GM18508 (cell line): Measurements from ENCODE around the gene CEP83.

ENCODE experiments used
- ATAC-seq: cut with Tn5 transposase; IDR thresholded peaks from one replicate; pipeline ENCODE4 v1.9.1; 2021; ENCODE audit warnings: moderate number of reproducible peaks; ENCODE audit not compliant: insufficient read depth, unreplicated experiment

CEP83 gene

DNA sequence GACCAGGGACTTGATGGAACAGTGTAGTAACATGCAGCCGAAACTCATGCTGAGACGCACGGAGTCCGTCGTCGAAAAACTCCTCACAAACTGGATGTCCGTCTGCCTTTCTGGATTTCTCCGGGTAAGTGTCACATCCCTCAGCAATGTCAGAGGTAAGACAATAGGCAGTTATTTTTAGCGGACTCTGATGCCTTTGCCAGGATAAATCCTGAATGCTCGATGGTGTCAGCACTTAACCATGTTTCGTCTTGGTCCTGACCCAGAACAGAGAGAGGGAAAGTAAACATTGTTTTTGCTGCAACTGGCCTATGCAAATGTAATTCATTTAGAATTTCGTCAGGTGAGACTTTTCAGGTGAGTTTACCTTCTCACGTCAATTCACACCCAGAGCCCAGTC lies 198.9 kb downstream of the CEP83 start:
- no peak for ATAC-seq

DNA sequence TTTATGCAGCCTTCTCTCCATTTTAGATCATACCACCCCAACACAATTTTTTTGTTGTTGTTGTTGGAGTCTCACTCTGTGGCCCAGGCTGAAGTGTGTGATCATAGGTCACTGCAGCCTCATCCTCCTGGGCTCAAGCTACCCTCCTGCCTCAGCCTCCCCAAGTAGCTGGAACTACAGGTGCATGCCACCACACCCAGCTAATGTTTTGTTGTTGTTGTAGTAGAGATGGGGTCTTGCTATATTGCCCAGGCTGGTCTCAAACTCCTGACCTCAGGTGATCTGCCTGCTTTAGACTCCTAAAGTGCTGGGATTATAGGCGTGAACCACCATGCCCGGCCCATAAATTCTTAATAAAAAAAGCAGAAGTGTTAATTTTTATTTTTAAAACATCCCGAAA lies 199.7 kb downstream of the CEP83 start:
- ATAC-seq: no peak

DNA sequence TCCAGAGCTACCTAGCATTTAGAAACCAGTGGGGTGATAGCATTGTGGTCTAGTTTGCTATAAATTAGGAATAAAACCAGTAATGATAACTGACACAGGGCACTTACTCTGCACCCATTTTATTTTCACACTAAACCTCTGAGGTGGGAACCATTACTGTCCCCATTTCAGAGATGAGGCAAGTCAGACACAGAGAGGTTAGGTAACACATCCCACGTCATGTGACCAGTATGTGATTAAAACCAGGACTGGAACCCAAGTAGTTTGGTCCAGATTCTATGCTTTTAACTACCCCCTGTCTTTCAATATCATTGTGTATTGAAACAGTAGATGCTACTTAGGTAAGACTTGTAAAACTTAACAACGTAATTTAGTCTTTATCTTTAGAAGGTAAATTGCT lies 201.1 kb downstream of the CEP83 start:
- ATAC-seq: no peak
